Peyer's patch (tissue), 4 donors: ENCODE data around the gene TMEM107. TPM values are rescaled to one million over a fixed set of nuclear protein-coding genes. Genes with fewer than 3 reads are reported as not detected.
"Not testable (repeated sequence)": the region's sequence is repeated elsewhere in the genome, so short reads cannot be mapped to it uniquely, and the experiment has no call there.

Experiments
- DNase-seq, 3 donors: peaks; one replicate each; pipeline ENCODE4 v3.0.0-alpha.2; 2017 to 2019
- H3K27ac ChIP-seq, 4 donors: fragments of 200-600 bp; sonication (generic); one replicate each; pipeline ENCODE4 v1.5.1; 2016 to 2019
- H3K27me3 ChIP-seq, 2 donors: fragments of 200-600 bp; sonication (generic); one replicate each; pipeline ENCODE4 v1.5.1; 2019
- H3K36me3 ChIP-seq, 3 donors: fragments of 200-600 bp; sonication (generic); one replicate each; pipeline ENCODE4 v1.5.1; 2016 to 2019
- H3K4me1 ChIP-seq, 4 donors: fragments of 200-600 bp; sonication (generic); one replicate each; pipeline ENCODE4 v1.5.1; 2016 to 2019
- H3K4me3 ChIP-seq, 4 donors: fragments of 200-600 bp; sonication (generic); 1 replicate in 3 of 4; 2 replicates in 1 of 4; pipeline ENCODE4 v1.5.1; 2016 to 2019; ENCODE audit warnings: mild to moderate bottlenecking in 1 of 4
- H3K9me3 ChIP-seq, 4 donors: fragments of 200-600 bp; sonication (generic); one replicate each; pipeline ENCODE4 v1.5.1; 2016 to 2019; ENCODE audit warnings: mild to moderate bottlenecking in 1 of 4
- CTCF ChIP-seq, 6 experiments: fragments of 450-650 bp in 4 of 6; fragments of 200-600 bp in 2 of 6; sonication (generic) in 1 of 6; IDR thresholded peaks; one replicate each; pipeline ENCODE4 v1.5.1; 2017 to 2019; ENCODE audit warnings: antibody characterized with exemption in 6 of 6, mild to moderate bottlenecking in 3 of 6, moderate library complexity in 1 of 6
- POLR2A ChIP-seq, 2 donors: fragments of 450-650 bp; IDR thresholded peaks; one replicate each; pipeline ENCODE4 v1.5.1; 2017; ENCODE audit warnings: antibody characterized with exemption in 2 of 2, mild to moderate bottlenecking in 2 of 2, moderate library complexity in 2 of 2
- total RNA-seq, 4 donors: library from RNA; depleted of rRNA; stranded (reverse); fragments of >200 nt; gene quantifications; one replicate each; pipeline ENCODE4 v1.1.0, GENCODE V29; 2016

The TMEM107 gene
- total RNA-seq, 4 donors from 2014 or later: 6.5 to 27.2 (median 16.4) TPM

- Histone ChIP-seq H3K27ac (peak overlapping the region; percentile 92 to 99 (median 98)), H3K4me1 (peaks cover 3 to 27% (median 4%) of the 10 kb centered on the region in 4 donors), H3K27me3 (no peaks in the 10 kb centered on the region), H3K9me3 (no peaks in the 10 kb centered on the region), H3K4me3 (peak overlapping the region; percentile 53 to 78 (median 58)), H3K36me3 (peaks cover 0 to 2% (median 0%) of the 10 kb centered on the region in 3 donors)
- DNase-seq: peak in 1 of 3 donors; percentile 81
- TF ChIP-seq POLR2A (IDR thresholded peaks at IDR 0.05) (peak in 1 of 2 donors; percentile 24), CTCF (IDR thresholded peaks at IDR 0.05) (no peak)
Measured at GRCh38 chr17:8222380-8222629, 46.1 kb upstream of the TMEM107 start.

GRCh38 chr17:8221663-8222379 lies 45.6 kb upstream of the TMEM107 start:
- peak overlapping the region; percentile 53 to 78 (median 58) for H3K4me3 ChIP-seq

GRCh38 chr17:8220783-8221662 lies 44.8 kb upstream of the TMEM107 start:
- peak overlapping the region; percentile 53 to 78 (median 58) for H3K4me3 ChIP-seq
- no peaks in the 10 kb centered on the region for H3K9me3 ChIP-seq
- TF ChIP-seq POLR2A (IDR thresholded peaks at IDR 0.05): no peak
- TF ChIP-seq CTCF (IDR thresholded peaks at IDR 0.05): no peak
- no peaks in the 10 kb centered on the region for H3K36me3 ChIP-seq
- no peaks in the 10 kb centered on the region for H3K27me3 ChIP-seq
- peaks cover 3 to 21% (median 4%) of the 10 kb centered on the region in 4 donors for H3K4me1 ChIP-seq
- peak overlapping the region; percentile 92 to 99 (median 98) for H3K27ac ChIP-seq
- DNase-seq: peak; percentile 86 to 95 (median 88)

More at GRCh38 chr17:8221663-8222379, 45.6 kb upstream of the TMEM107 start:
- Histone ChIP-seq H3K27ac (peak overlapping the region; percentile 92 to 99 (median 98)), H3K36me3 (no peaks in the 10 kb centered on the region), H3K9me3 (no peaks in the 10 kb centered on the region), H3K27me3 (no peaks in the 10 kb centered on the region), H3K4me1 (peaks cover 3 to 22% (median 4%) of the 10 kb centered on the region in 4 donors)
- peak; percentile 79 to 94 (median 90) for DNase-seq
- TF ChIP-seq CTCF (IDR thresholded peaks at IDR 0.05) (no peak), POLR2A (IDR thresholded peaks at IDR 0.05) (no peak)

- H3K9me3 ChIP-seq, DNase-seq, H3K27ac ChIP-seq, H3K27me3 ChIP-seq, H3K4me3 ChIP-seq, H3K36me3 ChIP-seq: not testable (repeated sequence)
- H3K4me1 ChIP-seq: peaks cover 0 to 13% (median 7%) of the 10 kb centered on the region in 4 donors
Measured at GRCh38 chr17:8214000-8214399, 37.8 kb upstream of the TMEM107 start.

GRCh38 chr17:8212312-8213180 lies 36.4 kb upstream of the TMEM107 start:
- TF ChIP-seq POLR2A (IDR thresholded peaks at IDR 0.05) (no peak), CTCF (IDR thresholded peaks at IDR 0.05) (no peak)
- Histone ChIP-seq H3K27me3 (no peaks in the 10 kb centered on the region), H3K4me1 (peaks cover 0 to 13% (median 7%) of the 10 kb centered on the region in 4 donors), H3K36me3 (no peaks in the 10 kb centered on the region), H3K9me3 (no peaks in the 10 kb centered on the region), H3K4me3 (no peak overlapping the region), H3K27ac (no peak overlapping the region)
- no peak for DNase-seq
